Left lobe of liver (tissue), 2 donors: ENCODE results near the gene CLEC20A. TPM values are rescaled to one million over a fixed set of nuclear protein-coding genes. Genes with fewer than 3 reads are reported as not detected.

Experiments used
- ATAC-seq: fragments of 200-7000 bp; cut with Tn5 transposase; one replicate; pipeline ENCODE4 v1.9.1; 2020; ENCODE audit warnings: mild to moderate bottlenecking, moderate library complexity
- DNase-seq: peaks from one replicate; pipeline ENCODE4 v3.0.0-alpha.2; 2020; ENCODE audit warnings: low spot score
- total RNA-seq: library from RNA; stranded (reverse); gene quantifications from one replicate; pipeline ENCODE4 v1.2.1, GENCODE V29; 2021
- donor health status: DM: no; HTN: no; CAD: no; lungs with moderate emphysema.
- donor health status: DM: no; HTN: yes; CAD: no.

The CLEC20A gene
- total RNA-seq, 1 donor from 2014 or later = not detected

DNA sequence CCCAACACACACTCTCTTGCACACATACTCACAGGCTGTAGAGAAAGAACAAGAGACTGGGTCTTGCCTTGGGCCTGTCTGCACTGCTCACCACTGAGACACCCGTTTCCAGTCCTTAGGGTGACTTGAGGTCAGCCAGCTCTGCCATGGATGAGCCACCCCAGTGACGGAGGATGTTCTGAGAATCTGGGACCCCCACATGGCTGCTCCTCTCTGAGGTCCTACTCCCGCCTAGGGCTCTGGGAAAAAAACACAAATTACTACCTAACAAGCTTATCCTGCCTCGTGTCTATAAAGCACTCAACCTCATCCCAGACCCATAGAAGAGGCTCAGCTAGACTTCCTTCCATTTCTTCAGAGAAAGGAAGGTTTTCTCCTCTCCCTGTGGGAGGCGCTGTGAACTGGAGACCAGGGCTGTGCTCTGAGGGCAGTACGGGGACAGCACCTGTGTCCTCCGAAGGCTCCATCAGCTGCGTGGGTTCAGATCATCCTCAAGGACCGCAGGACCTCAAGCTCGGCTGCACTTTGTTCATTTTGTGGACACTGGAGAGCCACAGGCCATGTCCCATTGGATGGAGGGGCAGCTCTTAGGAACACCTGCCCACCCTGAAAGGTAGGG is 4.3 kb upstream of the CLEC20A start:
- DNase-seq (no peak), ATAC-seq (no peak)

- DNase-seq = peak; percentile 35
- peak; percentile 42 for ATAC-seq
These were observed 3.5 kb upstream of the CLEC20A start for GRCh38 chr1:178500091-178500770.

- DNase-seq = peak; percentile 21
- no peak for ATAC-seq
These were observed 2.3 kb upstream of the CLEC20A start for GRCh38 chr1:178498896-178499675.

- ATAC-seq (no peak), DNase-seq (peak; percentile 18)
These were observed 1.2 kb upstream of the CLEC20A start for GRCh38 chr1:178497903-178498478.

GRCh38 chr1:178495741-178496409 is 889 bp downstream of the CLEC20A start:
- DNase-seq (no peak), ATAC-seq (no peak)

DNA sequence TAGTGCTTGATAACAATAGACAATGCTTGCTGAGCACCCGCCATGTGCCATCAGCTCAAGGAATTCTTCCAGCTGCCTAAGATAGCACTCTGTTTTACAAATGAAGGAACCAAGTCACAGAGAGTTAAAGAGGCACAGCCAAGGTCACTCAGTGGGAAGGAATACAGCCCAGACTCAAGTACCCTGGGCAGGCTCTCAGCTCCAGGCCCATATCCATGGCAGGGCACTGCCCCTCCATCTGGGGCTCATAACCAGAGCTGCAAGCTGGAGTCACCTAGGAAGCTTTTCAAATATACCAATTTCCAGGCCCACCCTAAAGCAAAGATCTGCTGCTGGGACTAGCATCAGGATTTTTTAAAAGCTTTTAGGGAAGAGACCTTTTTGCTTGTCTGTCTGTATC is 1.6 kb downstream of the CLEC20A start:
- ATAC-seq (no peak), DNase-seq (no peak)

DNA sequence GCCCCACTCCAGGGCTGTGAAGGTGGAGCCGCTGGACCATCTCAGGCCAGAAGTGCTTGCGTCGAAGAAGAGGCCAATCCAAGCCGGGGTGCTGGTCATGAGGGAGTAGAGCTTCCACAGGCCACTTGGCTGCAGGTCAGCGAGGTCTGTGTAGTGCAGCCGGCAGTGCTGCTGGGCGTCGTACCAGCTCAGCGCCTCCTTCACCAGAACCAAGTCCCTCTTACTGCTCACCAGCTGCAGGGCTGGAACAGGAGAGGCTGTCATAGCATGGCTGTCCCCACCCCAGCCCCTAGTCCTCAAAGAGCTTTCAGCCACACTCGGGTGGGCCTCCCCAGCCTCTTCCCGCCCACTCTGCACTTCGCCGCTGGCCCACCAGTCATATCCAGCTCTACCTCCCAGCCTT is 2.2 kb downstream of the CLEC20A start:
- ATAC-seq (no peak), DNase-seq (no peak)

- no peak for ATAC-seq
These were observed 3.4 kb downstream of the CLEC20A start for GRCh38 chr1:178493301-178493741.

DNA sequence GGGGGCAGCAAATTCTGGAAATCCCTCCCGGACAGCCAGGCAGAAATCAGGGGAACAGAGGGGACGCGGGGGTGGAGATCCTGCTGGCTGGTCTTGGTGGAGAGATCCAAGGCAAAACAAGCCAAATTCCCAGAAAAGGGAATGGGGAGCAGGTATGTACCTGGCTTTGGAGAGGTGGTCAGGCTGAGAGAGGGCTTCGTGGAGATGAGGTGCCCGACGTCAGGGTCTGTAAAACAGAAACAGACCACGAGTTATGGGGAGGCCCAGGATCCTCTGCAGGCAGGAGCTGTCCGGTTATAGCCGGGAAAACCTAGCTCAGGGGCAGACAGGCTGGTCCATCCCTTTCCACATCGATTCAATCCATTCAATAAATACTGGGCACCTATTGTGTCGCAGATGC is 4.4 kb downstream of the CLEC20A start:
- ATAC-seq = no peak
- DNase-seq = no peak

More at GRCh38 chr1:178493301-178493741, 3.4 kb downstream of the CLEC20A start:
- no peak for DNase-seq

DNA sequence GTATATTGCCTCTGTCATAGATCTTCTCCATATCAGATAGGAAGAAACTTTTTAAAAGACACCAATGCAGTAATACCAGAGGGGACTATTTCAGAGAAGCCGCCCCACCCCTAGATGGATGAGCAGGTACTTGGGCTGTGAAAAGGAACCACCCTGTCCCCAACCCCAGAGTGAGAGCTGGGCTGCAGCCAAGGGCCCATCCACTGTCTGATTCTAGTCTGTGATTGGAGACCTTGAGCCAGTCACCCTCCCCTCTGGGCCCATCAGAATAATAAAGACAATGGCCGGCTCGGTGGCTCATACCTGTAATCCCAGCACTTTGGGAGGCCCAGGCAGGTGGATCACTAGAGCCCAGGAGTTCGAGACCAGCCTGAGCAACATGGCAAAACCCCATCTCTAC is 5.0 kb downstream of the CLEC20A start:
- no peak for DNase-seq
- ATAC-seq = no peak

GRCh38 chr1:178490967-178491366 is 5.8 kb downstream of the CLEC20A start:
- DNase-seq = no peak
- no peak for ATAC-seq

GRCh38 chr1:178490136-178490535 is 6.6 kb downstream of the CLEC20A start:
- DNase-seq (no peak), ATAC-seq (no peak)

GRCh38 chr1:178489399-178489798 is 7.4 kb downstream of the CLEC20A start:
- no peak for ATAC-seq
- no peak for DNase-seq

- ATAC-seq (no peak), DNase-seq (no peak)
These were observed 8.4 kb downstream of the CLEC20A start for GRCh38 chr1:178488393-178488792.

GRCh38 chr1:178487070-178487615 is 9.6 kb downstream of the CLEC20A start:
- peak; percentile 22 for ATAC-seq

DNA sequence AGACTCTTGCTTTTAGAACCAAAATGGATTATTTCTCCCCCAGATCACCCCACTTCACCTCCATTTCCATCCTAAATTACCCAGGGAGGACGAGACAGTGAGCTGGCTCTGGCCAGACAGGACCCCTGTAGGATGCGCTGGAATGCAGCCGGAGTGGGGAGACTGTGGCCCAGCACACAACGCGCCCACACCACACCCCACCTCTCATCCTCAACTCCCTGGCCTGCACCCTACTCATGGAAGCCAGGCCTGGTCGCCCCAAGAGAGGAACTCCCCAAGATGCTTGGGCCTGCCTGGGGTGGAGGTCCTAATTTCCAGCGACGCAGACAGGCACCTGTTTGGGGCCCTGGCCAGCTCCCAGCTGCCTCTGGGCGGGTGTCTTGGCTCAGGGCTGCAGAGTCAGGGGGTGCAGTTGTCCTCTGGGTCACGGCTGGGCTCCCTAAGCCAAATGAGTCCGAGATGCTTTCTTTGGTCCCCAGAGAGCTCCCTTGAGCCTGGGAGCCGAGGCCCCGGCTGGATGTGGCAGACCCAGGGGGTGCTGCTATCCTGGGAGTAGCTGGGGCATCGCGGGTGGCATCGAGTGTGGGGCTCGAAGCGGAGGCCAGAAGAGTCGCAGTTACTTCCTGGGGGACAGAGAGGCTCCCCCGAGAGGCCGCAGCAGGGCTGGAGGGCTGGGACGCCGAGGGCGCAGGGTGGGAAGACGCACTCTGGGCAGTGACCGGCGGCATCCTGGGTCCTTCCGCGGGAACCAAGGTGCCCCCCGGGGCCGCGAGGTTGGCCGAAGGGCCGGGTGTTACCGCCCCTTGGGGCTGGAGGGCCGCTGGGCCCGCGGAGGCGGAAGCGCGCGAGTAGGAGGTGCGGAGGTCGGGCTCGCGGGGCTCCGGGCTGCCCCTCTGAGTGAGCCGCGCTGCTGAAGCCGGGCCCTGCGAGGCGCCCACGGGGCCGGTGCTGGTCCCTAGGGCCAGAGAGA is 10.4 kb downstream of the CLEC20A start:
- peak; percentile 42 for DNase-seq
- ATAC-seq = peak; percentile 40

More at GRCh38 chr1:178487070-178487615, 9.6 kb downstream of the CLEC20A start:
- no peak for DNase-seq

GRCh38 chr1:178485541-178485981 is 11.2 kb downstream of the CLEC20A start:
- no peak for ATAC-seq
- no peak for DNase-seq

GRCh38 chr1:178484698-178485225 is 12.0 kb downstream of the CLEC20A start:
- ATAC-seq (no peak), DNase-seq (no peak)
